HEK293 (cell line): ENCODE data around the gene DCLK1.

ENCODE experiments used
- CTCF ChIA-PET: fragments of 350-600 bp; formaldehyde crosslinking; extraction: SDS; loops from one replicate; lab custom pipeline; 2021; ENCODE audit warnings: antibody characterized with exemption; lab: Yijun Ruan, JAX
- POLR2A ChIA-PET: fragments of 300-600 bp; formaldehyde crosslinking; extraction: SDS; loops from one replicate; lab custom pipeline; 2020; ENCODE audit warnings: antibody characterized with exemption, inconsistent platforms; lab: Yijun Ruan, JAX
- H3K27ac ChIP-seq: fragments of 200-500 bp; sonication (Bioruptor generic); 2 replicates; pipeline ENCODE4 v1.5.1; 2014; ENCODE audit warnings: low read depth, low read length, control low read depth, inconsistent platforms; ENCODE audit errors: extremely low read depth
- H3K36me3 ChIP-seq, 2 experiments: fragments of 200-500 bp in 1 of 2; sonication (Bioruptor generic) in 1 of 2; 1 replicate in 1 of 2; 2 replicates in 1 of 2; pipeline ENCODE4 v1.5.1; 2014 to 2017; ENCODE audit warnings: inconsistent platforms in 2 of 2, low read length in 2 of 2; ENCODE audit not compliant: control insufficient read depth in 2 of 2, insufficient read depth in 1 of 2
- H3K4me1 ChIP-seq: fragments of 200-500 bp; sonication (Bioruptor generic); 2 replicates; pipeline ENCODE4 v1.5.1; 2014; ENCODE audit warnings: mild to moderate bottlenecking, low read length, inconsistent platforms; ENCODE audit not compliant: control insufficient read depth, insufficient read depth
- H3K4me3 ChIP-seq: 2 replicates; pipeline ENCODE4 v1.5.1; 2011; ENCODE audit warnings: low read depth, mild to moderate bottlenecking, control low read depth, low read length, moderate library complexity
- H3K9me3 ChIP-seq: fragments of 200-500 bp; sonication (Bioruptor generic); 2 replicates; pipeline ENCODE4 v1.5.1; 2014; ENCODE audit warnings: low read depth, low read length, inconsistent platforms; ENCODE audit not compliant: control insufficient read depth, insufficient read depth
- EGR2 ChIP-seq: fragments of 450-650 bp; formaldehyde crosslinking; IDR thresholded peaks from 2 replicates; pipeline ENCODE4 v1.5.1; 2016; ENCODE audit warnings: low read depth, missing biosample characterization, missing genetic modification characterization
- MEIS1 ChIP-seq: sonication (generic); formaldehyde crosslinking; IDR thresholded peaks from 2 replicates; pipeline ENCODE4 v1.8.1; 2022; ENCODE audit warnings: missing genetic modification reagents, mild to moderate bottlenecking, borderline replicate concordance
- PRDM1 ChIP-seq: fragments of 450-650 bp; formaldehyde crosslinking; IDR thresholded peaks from 2 replicates; pipeline ENCODE4; 2016; ENCODE audit warnings: missing biosample characterization, missing genetic modification characterization
- REPIN1 ChIP-seq: fragments of 450-650 bp; formaldehyde crosslinking; IDR thresholded peaks from 2 replicates; pipeline ENCODE4 v1.5.1; 2017; ENCODE audit warnings: missing biosample characterization, missing genetic modification characterization, low read depth
- SP7 ChIP-seq: fragments of 450-650 bp; formaldehyde crosslinking; IDR thresholded peaks from 2 replicates; pipeline ENCODE4 v1.5.1; 2016; ENCODE audit warnings: missing biosample characterization, missing genetic modification characterization
- ZFHX2 ChIP-seq: fragments of 450-650 bp; formaldehyde crosslinking; conservative IDR thresholded peaks from 2 replicates; pipeline ENCODE4 v1.5.1; 2016; ENCODE audit warnings: missing biosample characterization, missing genetic modification characterization
- ZFP41 ChIP-seq: fragments of 450-650 bp; formaldehyde crosslinking; IDR thresholded peaks from 2 replicates; pipeline ENCODE4 v1.5.1; 2016; ENCODE audit warnings: missing biosample characterization, missing genetic modification characterization, borderline replicate concordance
- ZNF10 ChIP-seq: fragments of 450-650 bp; formaldehyde crosslinking; IDR thresholded peaks from 2 replicates; pipeline ENCODE4 v1.5.1; 2017; ENCODE audit warnings: missing biosample characterization, missing genetic modification characterization
- ZNF133 ChIP-seq: fragments of 450-650 bp; formaldehyde crosslinking; IDR thresholded peaks from 2 replicates; pipeline ENCODE4 v1.5.1; 2016; ENCODE audit warnings: missing biosample characterization, missing genetic modification characterization
- ZNF146 ChIP-seq: fragments of 450-650 bp; formaldehyde crosslinking; IDR thresholded peaks from 2 replicates; pipeline ENCODE4 v1.5.1; 2016; ENCODE audit warnings: missing biosample characterization, missing genetic modification characterization
- ZNF157 ChIP-seq: fragments of 450-650 bp; formaldehyde crosslinking; IDR thresholded peaks from 2 replicates; pipeline ENCODE4 v1.5.1; 2016; ENCODE audit warnings: missing biosample characterization, missing genetic modification characterization
- ZNF366 ChIP-seq: fragments of 450-650 bp; formaldehyde crosslinking; conservative IDR thresholded peaks from 2 replicates; pipeline ENCODE4 v1.5.1; 2016; ENCODE audit warnings: missing biosample characterization, missing genetic modification characterization
- ZNF571 ChIP-seq: fragments of 450-650 bp; formaldehyde crosslinking; IDR thresholded peaks from 2 replicates; pipeline ENCODE4 v1.5.0; 2017; ENCODE audit warnings: missing biosample characterization, missing genetic modification characterization
- ZNF629 ChIP-seq: fragments of 450-650 bp; formaldehyde crosslinking; IDR thresholded peaks from 2 replicates; pipeline ENCODE4 v1.5.1; 2017; ENCODE audit warnings: missing biosample characterization, missing genetic modification characterization
- ZNF658 ChIP-seq: fragments of 450-650 bp; formaldehyde crosslinking; IDR thresholded peaks from 2 replicates; pipeline ENCODE4; 2016; ENCODE audit warnings: missing biosample characterization, missing genetic modification characterization
- ZNF660 ChIP-seq: fragments of 450-650 bp; IDR thresholded peaks from 2 replicates; pipeline ENCODE4 v1.5.1; 2018; ENCODE audit warnings: missing biosample characterization, mild to moderate bottlenecking, missing genetic modification characterization
- ZSCAN30 ChIP-seq: fragments of 450-650 bp; IDR thresholded peaks from 2 replicates; pipeline ENCODE4 v1.5.1; 2018; ENCODE audit warnings: missing biosample characterization, mild to moderate bottlenecking, missing genetic modification characterization, moderate library complexity
- TF ChIP-seq, protein P1 (sequence below): fragments of 450-650 bp; formaldehyde crosslinking; IDR thresholded peaks from 2 replicates; pipeline ENCODE4 v1.5.1; 2016; ENCODE audit warnings: missing biosample characterization, missing genetic modification characterization
- TF ChIP-seq, protein P2 (sequence below): fragments of 450-650 bp; formaldehyde crosslinking; IDR thresholded peaks from 2 replicates; pipeline ENCODE4; 2016; ENCODE audit warnings: missing biosample characterization, missing genetic modification characterization
- TF ChIP-seq, protein P3 (sequence below): fragments of 450-650 bp; formaldehyde crosslinking; IDR thresholded peaks from 2 replicates; pipeline ENCODE4 v1.5.1; 2016; ENCODE audit warnings: missing biosample characterization, missing genetic modification characterization
- TF ChIP-seq, protein P4 (sequence below): fragments of 450-650 bp; formaldehyde crosslinking; IDR thresholded peaks from 2 replicates; pipeline ENCODE4 v1.5.1; 2016; ENCODE audit warnings: missing biosample characterization, missing genetic modification characterization

Gene DCLK1

DNA sequence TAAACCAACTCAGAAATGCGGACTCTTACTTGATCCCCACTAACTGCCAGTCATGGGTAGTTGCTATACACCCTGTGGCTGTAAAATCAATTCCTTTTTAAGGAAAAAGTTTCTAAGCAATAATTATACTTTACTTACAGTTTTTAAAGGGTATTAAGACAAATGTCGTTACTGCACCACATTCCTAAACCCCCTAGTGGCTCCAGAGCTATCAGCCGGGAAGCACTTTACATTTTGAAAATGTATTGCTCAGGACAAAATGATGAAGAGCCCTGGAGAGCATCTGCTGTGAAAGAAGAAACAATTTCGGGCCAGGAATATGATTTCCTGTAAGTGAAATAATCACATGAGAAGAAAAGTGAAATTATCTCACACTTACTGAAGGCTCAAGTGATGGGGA lies 36.7 kb downstream of the DCLK1 start (continued):
- TF ChIP-seq ZSCAN30 (tag by site-specific recombination) (no peak), ZNF658 (tag by site-specific recombination) (no peak), REPIN1 (tag by site-specific recombination) (no peak), ZFP41 (tag by site-specific recombination) (no peak), ZNF571 (tag by site-specific recombination) (no peak), ZNF133 (tag by site-specific recombination) (no peak), ZNF157 (tag by site-specific recombination) (no peak)
- TF ChIP-seq, protein P1, sequence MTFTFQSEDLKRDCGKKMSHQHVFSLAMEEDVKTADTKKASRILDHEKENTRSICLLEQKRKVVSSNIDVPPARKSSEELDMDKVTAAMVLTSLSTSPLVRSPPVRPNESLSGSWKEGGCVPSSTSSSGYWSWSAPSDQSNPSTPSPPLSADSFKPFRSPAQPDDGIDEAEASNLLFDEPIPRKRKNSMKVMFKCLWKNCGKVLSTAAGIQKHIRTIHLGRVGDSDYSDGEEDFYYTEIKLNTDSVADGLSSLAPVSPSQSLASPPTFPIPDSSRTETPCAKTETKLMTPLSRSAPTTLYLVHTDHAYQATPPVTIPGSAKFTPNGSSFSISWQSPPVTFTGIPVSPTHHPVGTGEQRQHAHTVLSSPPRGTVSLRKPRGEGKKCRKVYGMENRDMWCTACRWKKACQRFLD (tag by site-specific recombination): no peak
- TF ChIP-seq, protein P2, sequence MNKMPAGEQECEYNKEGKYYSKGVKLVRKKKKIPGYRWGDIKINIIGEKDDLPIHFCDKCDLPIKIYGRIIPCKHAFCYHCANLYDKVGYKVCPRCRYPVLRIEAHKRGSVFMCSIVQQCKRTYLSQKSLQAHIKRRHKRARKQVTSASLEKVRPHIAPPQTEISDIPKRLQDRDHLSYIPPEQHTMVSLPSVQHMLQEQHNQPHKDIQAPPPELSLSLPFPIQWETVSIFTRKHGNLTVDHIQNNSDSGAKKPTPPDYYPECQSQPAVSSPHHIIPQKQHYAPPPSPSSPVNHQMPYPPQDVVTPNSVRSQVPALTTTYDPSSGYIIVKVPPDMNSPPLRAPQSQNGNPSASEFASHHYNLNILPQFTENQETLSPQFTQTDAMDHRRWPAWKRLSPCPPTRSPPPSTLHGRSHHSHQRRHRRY: no peak
- TF ChIP-seq, all 188 proteins: peak for 0

DNA sequence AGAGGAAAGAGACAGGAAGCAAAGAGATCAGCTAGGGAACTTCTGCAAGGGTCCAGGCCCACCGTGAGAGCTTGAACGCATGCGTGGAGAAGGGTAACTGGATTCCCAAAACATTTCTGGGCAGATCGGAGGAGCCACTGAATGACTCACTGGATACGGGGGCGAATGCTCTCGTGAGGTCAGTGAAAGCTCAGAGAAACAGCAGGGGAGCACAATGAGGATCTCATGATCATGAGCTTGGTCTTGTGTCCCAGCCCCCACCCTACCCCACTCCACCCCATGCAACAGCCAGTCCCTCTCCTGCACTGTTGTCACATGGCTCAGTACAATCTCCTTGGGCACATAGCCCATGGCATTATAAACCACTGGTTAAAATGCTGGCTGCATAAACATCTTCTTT lies 40.6 kb downstream of the DCLK1 start:
- Histone ChIP-seq H3K4me3 (no peak overlapping the region), H3K9me3 (no peaks in the 10 kb centered on the region), H3K4me1 (no peaks in the 10 kb centered on the region), H3K36me3 (no peaks in the 10 kb centered on the region), H3K27ac (no peak overlapping the region)
- no peak for TF ChIP-seq ZNF366 (tag by site-specific recombination)
- TF ChIP-seq ZNF10: no peak
- no peak for TF ChIP-seq MEIS1 (CRISPR knock-in tag)
- TF ChIP-seq ZNF660: no peak
- TF ChIP-seq, protein P3, sequence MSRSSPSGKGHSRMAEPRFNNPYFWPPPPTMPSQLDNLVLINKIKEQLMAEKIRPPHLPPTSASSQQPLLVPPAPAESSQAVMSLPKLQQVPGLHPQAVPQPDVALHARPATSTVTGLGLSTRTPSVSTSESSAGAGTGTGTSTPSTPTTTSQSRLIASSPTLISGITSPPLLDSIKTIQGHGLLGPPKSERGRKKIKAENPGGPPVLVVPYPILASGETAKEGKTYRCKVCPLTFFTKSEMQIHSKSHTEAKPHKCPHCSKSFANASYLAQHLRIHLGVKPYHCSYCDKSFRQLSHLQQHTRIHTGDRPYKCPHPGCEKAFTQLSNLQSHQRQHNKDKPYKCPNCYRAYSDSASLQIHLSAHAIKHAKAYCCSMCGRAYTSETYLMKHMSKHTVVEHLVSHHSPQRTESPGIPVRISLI: no peak
- TF ChIP-seq ZFHX2 (tag by site-specific recombination): peak; percentile 60
- peak; percentile 30; the same call in 1 of the 2 replicates for TF ChIP-seq ZNF629 (tag by site-specific recombination)
- TF ChIP-seq, protein P4, sequence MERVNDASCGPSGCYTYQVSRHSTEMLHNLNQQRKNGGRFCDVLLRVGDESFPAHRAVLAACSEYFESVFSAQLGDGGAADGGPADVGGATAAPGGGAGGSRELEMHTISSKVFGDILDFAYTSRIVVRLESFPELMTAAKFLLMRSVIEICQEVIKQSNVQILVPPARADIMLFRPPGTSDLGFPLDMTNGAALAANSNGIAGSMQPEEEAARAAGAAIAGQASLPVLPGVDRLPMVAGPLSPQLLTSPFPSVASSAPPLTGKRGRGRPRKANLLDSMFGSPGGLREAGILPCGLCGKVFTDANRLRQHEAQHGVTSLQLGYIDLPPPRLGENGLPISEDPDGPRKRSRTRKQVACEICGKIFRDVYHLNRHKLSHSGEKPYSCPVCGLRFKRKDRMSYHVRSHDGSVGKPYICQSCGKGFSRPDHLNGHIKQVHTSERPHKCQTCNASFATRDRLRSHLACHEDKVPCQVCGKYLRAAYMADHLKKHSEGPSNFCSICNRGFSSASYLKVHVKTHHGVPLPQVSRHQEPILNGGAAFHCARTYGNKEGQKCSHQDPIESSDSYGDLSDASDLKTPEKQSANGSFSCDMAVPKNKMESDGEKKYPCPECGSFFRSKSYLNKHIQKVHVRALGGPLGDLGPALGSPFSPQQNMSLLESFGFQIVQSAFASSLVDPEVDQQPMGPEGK (tag by site-specific recombination): peak; percentile 42; the same call in 1 of the 2 replicates
- TF ChIP-seq EGR2 (tag by site-specific recombination): 0 out of 2 replicates have a peak, but pooled peaks have one; percentile 17
- TF ChIP-seq ZNF146 (tag by site-specific recombination): no peak
- TF ChIP-seq SP7 (tag by site-specific recombination): no peak
- TF ChIP-seq PRDM1 (tag by site-specific recombination): no peak
- ChIA-PET CTCF (interaction anchor here (0.6 kb wide), 1 partner anchor 232 kb away, joined by 3 read pairs; no protein-coding TSS in a partner anchor), POLR2A (no interaction called here)
